ENCODE data around the gene TTC7B.

TTC7B gene

GRCh38 chr14:90508536-90509254 lies 307.5 kb downstream of the TTC7B start:
- TF ChIP-seq EGR1 (IDR thresholded peaks at IDR 0.05) (peak; percentile 65), RAD21 (IDR thresholded peaks at IDR 0.05; ENCODE audit: low read depth) (peak; percentile 32), FOXM1 (IDR thresholded peaks at IDR 0.05; ENCODE audit: borderline replicate concordance, low read depth) (peak; percentile 83), USF1 (IDR thresholded peaks at IDR 0.05) (no peak), CREB1 (IDR thresholded peaks at IDR 0.05; ENCODE audit: low read depth) (no peak), ZBTB7A (IDR thresholded peaks at IDR 0.05; ENCODE audit: low read depth) (peak; percentile 97), CEBPB (IDR thresholded peaks at IDR 0.05) (peak; percentile 50; the same call in 1 of the 2 replicates), TCF12 (IDR thresholded peaks at IDR 0.05; ENCODE audit: low read depth) (peak; percentile 96), TEAD4 (IDR thresholded peaks at IDR 0.05) (peak; percentile 98), TAF1 (IDR thresholded peaks at IDR 0.05; ENCODE audit: low read depth) (no peak), MAX (IDR thresholded peaks at IDR 0.05) (peak; percentile 81), NFIC (IDR thresholded peaks at IDR 0.05) (peak; percentile 90), EP300 (IDR thresholded peaks at IDR 0.05; ENCODE audit: borderline replicate concordance) (peak; percentile 95), REST (IDR thresholded peaks at IDR 0.05; ENCODE audit: low read depth) (no peak), YY1 (IDR thresholded peaks at IDR 0.05; ENCODE audit: low read depth) (0 out of 2 replicates have a peak, but pooled peaks have one; percentile 20)

- no peak for TF ChIP-seq TAF1 (IDR thresholded peaks at IDR 0.05; ENCODE audit: low read depth)
- peak; percentile 21; the same call in 1 of the 2 replicates for TF ChIP-seq TEAD4 (IDR thresholded peaks at IDR 0.05)
- TF ChIP-seq REST (IDR thresholded peaks at IDR 0.05; ENCODE audit: low read depth), result no peak
- no peak for TF ChIP-seq EGR1 (IDR thresholded peaks at IDR 0.05)
- TF ChIP-seq RAD21 (IDR thresholded peaks at IDR 0.05; ENCODE audit: low read depth), result no peak
- TF ChIP-seq NFIC (IDR thresholded peaks at IDR 0.05), result no peak
- TF ChIP-seq MAX (IDR thresholded peaks at IDR 0.05), result peak; percentile 92
- peak; percentile 44; the same call in 1 of the 2 replicates for TF ChIP-seq TCF12 (IDR thresholded peaks at IDR 0.05; ENCODE audit: low read depth)
- no peak for TF ChIP-seq CEBPB (IDR thresholded peaks at IDR 0.05)
- peak; percentile 47; the same call in 1 of the 2 replicates for TF ChIP-seq EP300 (IDR thresholded peaks at IDR 0.05; ENCODE audit: borderline replicate concordance)
- TF ChIP-seq USF1 (IDR thresholded peaks at IDR 0.05), result no peak
- no peak for TF ChIP-seq ZBTB7A (IDR thresholded peaks at IDR 0.05; ENCODE audit: low read depth)
- 0 out of 2 replicates have a peak, but pooled peaks have one; percentile 39 for TF ChIP-seq FOXM1 (IDR thresholded peaks at IDR 0.05; ENCODE audit: borderline replicate concordance, low read depth)
- TF ChIP-seq YY1 (IDR thresholded peaks at IDR 0.05; ENCODE audit: low read depth), result peak; percentile 61; the same call in 1 of the 2 replicates
- no peak for TF ChIP-seq CREB1 (IDR thresholded peaks at IDR 0.05; ENCODE audit: low read depth)
Observed at GRCh38 chr14:90508036-90508435, 308.2 kb downstream of the TTC7B start.

- TF ChIP-seq REST (IDR thresholded peaks at IDR 0.05; ENCODE audit: low read depth) (no peak), TAF1 (IDR thresholded peaks at IDR 0.05; ENCODE audit: low read depth) (no peak)
Observed at GRCh38 chr14:90507428-90507827, 308.8 kb downstream of the TTC7B start.

- TF ChIP-seq FOXM1 (IDR thresholded peaks at IDR 0.05; ENCODE audit: borderline replicate concordance, low read depth), result no peak
- no peak for TF ChIP-seq ZBTB7A (IDR thresholded peaks at IDR 0.05; ENCODE audit: low read depth)
- TF ChIP-seq YY1 (IDR thresholded peaks at IDR 0.05; ENCODE audit: low read depth), result no peak
- TF ChIP-seq RAD21 (IDR thresholded peaks at IDR 0.05; ENCODE audit: low read depth), result no peak
- no peak for TF ChIP-seq EGR1 (IDR thresholded peaks at IDR 0.05)
- no peak for TF ChIP-seq TEAD4 (IDR thresholded peaks at IDR 0.05)
- TF ChIP-seq REST (IDR thresholded peaks at IDR 0.05; ENCODE audit: low read depth), result no peak
- TF ChIP-seq EP300 (IDR thresholded peaks at IDR 0.05; ENCODE audit: borderline replicate concordance), result no peak
- no peak for TF ChIP-seq NFIC (IDR thresholded peaks at IDR 0.05)
- TF ChIP-seq CEBPB (IDR thresholded peaks at IDR 0.05), result no peak
- TF ChIP-seq CREB1 (IDR thresholded peaks at IDR 0.05; ENCODE audit: low read depth), result no peak
- TF ChIP-seq TAF1 (IDR thresholded peaks at IDR 0.05; ENCODE audit: low read depth), result no peak
- no peak for TF ChIP-seq USF1 (IDR thresholded peaks at IDR 0.05)
- no peak for TF ChIP-seq MAX (IDR thresholded peaks at IDR 0.05)
- TF ChIP-seq TCF12 (IDR thresholded peaks at IDR 0.05; ENCODE audit: low read depth), result no peak
Observed at GRCh38 chr14:90506748-90507147, 309.5 kb downstream of the TTC7B start.
